DMS79 treated with DMSO at 0.1 percent for 48 hours (cell line): ENCODE results near the gene BPI.
"Not testable (repeated sequence)": the region's sequence is repeated elsewhere in the genome, so short reads cannot be mapped to it uniquely, and the experiment has no call there.

ENCODE experiments used
- DNase-seq: peaks from one replicate; lab custom pipeline; 2025; lab: John Stamatoyannopoulos, UW

The BPI gene

DNA sequence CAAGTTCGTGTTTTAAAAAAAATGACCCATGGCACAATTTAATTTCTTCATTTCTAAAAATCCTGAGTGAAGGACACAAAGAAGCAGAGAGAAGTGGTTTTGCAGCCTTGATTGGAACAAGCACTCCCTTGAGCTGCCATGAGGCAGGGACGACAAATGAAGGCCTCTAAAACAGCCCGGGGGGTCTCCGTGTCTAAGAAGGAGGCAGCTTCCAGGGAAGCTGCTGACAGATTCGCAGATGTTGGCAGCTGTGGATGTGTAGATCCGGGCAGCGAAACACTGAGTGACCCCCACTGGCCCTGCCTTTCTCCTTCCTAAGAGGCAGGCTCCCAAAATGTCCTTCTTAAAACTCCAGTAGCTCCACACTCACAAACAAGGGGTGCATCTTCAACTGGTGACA lies 32.8 kb downstream of the BPI start:
- DNase-seq: no peak

- DNase-seq: no peak
Observed at GRCh38 chr20:38337561-38338140, 33.7 kb downstream of the BPI start.

DNA sequence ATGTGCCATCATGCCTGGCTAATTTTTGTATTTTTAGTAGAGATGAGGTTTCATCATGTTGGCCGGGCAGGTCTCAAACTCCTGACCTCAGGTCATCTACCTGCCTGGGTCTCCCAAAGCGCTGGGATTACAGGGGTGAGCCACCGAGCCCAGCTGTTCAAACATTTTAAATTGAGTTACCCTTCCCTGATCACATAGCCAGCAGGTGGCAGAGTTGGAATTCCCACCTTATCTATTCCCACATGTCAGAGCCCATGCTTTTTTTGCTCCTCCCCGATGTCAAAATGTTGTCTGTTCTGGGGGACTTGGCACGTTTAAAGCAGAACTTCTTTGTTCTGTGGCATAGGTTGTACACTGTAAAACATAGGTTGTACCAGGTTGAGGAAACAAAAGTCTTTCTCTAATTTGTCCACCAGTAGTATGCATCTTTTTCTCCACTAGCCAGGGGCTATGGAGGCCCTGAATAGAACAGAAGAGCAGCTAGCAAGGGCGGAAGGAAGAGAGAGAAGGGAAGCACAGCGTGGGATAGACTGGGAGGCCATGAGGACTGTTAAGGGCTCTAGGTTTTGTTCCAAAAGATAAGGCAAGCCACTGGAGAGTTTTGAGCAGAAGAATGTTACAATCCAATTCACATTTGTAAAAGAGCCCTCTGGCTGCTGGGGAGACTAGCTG lies 35.0 kb downstream of the BPI start:
- no peak for DNase-seq

- not testable (repeated sequence) for DNase-seq
Observed at GRCh38 chr20:38339521-38339896, 35.6 kb downstream of the BPI start.

DNA sequence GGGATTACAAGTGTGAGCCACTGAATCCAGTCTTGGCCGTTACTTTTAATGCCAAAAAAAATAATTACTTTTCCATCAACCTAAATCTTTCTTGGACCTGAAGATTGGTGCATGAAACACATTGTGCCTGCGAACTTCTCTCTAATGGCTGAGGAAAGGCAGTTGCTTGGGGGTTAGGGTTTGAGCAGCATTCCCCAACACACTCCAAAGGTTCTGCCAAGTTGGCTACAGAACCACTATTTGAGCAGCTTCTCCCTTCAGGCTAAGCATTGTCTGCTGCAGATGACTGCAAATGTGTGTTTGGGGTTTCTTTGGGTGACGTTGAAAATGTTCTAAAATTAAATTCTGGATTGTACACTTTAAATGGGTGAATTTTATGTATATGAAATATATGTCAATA lies 36.0 kb downstream of the BPI start:
- DNase-seq: no peak

DNA sequence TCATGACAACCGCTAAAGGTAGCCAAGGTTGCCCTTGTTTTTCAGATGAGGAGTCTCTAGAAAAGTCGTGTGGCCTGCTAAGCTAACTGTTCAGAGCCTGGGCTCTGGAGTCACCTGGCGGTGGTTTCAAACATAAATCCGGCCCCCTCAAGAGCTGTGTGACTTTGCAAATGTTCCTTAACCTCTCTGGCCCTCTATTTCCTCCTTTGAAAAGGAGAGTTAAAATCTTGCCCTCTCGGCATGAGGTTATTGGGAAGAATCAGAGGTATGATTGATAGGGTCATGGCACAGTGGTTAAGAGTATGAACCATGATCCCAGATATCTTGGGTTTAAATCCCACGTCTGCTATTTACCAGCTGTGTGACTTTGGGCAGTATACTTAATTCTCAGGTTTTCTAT lies 36.7 kb downstream of the BPI start:
- no peak for DNase-seq

- no peak for DNase-seq
Observed at GRCh38 chr20:38342216-38342615, 38.3 kb downstream of the BPI start.

DNA sequence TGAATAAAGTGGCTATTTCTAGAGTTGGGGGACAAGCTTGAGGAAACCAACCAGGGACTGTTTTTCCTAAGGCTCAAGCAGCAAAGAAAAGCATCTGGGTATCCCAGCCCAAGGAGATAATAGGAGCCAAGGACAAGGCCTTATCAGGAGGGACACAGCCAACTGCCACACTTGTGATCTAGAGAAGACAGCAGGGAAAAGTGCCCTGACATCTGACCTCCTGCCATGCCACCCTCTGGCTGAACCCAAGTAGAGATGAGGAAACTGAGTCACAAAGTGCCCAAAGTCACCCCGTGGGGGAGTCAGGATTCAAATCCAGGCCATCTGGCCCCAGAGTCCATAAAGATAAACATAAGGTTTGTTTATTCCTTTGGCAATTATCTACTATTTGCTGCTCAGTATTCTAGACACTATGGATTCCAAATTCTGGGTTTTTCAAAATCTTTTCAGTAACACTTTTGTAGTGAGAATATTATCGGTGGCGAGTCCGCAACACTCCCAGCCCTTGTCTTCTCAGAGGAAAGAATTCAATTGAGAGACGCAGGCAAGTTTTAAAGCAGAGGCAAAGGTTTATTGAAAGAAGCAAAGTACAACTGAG lies 38.9 kb downstream of the BPI start:
- DNase-seq: no peak

DNA sequence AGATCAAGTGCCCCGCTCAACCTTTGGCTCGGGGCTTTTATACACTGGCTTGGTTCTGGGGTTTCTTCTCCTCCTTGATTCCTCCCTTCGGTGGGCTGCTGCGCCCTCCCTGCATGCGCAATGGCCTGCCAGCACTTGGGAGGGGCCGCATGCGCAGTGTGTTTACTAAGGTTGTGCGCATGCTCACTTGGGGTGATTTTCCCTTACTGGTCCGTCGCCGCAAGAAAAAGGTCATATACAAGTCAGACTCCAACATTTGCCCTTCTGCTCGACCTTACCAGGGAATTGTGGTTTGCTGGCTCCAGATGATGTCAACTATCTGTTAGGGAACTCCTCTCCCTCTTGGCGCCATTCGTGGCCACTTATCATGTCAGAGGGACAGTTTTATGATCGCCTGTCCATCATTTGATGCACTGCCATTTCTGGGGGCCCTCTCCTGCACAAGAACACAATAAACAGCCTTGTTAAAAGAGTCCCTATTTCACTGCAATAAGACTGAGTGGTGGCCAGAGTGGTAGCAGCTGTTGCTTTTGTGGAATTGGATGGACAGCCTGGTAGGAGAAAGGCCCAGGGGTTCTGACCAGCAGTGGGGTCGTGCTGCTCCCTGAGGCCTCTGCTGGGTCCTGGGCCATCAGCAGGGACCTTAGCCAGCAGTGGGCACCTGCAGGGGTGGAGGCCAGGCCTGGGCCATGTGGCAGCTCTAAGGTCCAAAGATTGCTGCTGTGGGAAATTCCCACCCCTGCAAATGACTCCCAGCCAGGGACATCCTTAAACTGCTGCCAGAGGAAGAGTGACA lies 39.6 kb downstream of the BPI start:
- DNase-seq: no peak

DNA sequence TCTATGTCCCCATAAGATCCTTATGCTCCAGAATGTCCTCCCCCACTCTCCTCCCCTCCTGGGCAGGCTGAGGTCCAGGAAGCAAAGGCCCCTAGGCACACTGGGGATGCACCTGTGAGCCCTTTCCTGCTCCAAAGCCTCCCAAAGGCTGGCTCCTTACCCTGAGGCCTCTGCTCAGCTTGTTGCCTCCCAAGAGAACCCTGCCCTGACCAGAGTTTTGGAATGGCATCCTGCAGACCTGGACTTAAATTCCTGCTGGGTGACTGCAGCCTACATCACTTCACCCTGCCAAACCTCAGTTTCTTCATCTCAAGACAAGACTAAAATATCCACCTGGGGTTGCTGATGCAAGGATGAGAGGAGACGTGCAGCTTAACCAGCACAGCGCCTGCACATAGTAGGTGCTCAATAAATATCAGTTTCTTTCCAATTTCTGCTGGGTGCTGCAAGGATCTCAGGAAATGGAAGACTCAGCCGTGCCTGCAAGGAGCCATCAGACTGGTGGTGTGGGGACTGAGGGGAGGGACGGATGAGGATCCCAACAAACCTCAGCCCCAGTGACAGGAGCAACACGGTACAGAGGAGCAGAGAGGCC lies 40.2 kb downstream of the BPI start:
- DNase-seq: no peak

GRCh38 chr20:38345643-38346042 lies 41.7 kb downstream of the BPI start:
- DNase-seq: no peak

DNA sequence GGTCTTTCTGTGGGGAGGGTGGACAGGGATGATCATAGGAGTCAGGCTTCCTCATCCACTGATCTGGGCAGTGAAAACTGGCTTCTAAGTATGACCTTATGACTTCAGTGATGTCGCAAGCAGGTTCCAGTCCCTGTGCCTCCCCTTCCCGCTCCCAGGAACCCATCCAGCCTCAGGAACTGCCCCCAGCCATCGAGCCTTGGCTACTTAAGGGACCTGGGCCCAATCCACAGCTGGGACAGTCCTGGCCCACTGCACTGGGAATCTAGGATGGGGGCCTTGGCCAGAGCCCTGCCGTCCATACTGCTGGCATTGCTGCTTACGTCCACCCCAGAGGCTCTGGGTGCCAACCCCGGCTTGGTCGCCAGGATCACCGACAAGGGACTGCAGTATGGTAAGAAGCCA lies 42.3 kb downstream of the BPI start, which contains the start of gene LBP:
TSS of gene LBP (plus strand) at position 236 of the 405 bp plus-strand sequence. CDS start at position 271, 35 bp downstream.
- no peak for DNase-seq

DNA sequence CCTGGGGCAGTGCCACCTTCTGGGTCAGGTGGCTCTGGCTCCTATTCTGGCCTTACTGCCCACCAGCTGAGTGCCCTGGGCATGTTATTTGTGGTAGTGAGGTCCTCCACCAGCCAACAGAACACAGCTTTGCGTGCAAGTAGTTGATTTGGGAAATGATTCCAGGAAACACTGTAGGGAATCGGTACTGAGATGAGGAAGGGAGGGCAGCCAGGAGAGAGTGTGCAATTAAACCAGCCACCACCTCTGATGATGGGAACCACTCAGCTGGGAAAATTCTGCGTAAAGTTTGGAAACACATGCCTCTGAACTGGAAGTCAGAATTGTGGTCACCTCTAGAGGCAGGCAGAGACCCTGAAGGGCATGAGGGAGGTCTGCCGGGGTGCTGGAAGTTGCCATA lies 42.8 kb downstream of the BPI start:
- DNase-seq: no peak

DNA sequence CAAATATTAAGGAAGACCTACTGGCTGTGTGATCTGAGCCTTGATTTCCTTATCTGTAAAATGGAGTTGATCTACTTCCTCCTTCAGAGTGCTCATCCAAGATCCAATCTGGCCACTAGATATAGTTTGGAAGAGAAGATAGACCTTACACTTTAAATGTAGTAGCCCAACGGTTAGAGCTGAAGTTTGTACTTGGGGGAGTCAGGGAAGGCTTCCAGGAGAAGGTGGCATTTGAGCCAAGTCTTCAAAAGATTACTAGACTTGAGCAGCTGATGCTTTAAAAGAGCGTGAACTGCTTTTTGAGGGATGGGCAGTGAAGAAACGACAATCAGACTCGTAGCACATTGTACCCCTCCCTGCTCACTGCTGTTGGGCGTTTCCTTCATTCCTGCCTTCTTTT lies 45.9 kb downstream of the BPI start:
- DNase-seq: no peak

DNA sequence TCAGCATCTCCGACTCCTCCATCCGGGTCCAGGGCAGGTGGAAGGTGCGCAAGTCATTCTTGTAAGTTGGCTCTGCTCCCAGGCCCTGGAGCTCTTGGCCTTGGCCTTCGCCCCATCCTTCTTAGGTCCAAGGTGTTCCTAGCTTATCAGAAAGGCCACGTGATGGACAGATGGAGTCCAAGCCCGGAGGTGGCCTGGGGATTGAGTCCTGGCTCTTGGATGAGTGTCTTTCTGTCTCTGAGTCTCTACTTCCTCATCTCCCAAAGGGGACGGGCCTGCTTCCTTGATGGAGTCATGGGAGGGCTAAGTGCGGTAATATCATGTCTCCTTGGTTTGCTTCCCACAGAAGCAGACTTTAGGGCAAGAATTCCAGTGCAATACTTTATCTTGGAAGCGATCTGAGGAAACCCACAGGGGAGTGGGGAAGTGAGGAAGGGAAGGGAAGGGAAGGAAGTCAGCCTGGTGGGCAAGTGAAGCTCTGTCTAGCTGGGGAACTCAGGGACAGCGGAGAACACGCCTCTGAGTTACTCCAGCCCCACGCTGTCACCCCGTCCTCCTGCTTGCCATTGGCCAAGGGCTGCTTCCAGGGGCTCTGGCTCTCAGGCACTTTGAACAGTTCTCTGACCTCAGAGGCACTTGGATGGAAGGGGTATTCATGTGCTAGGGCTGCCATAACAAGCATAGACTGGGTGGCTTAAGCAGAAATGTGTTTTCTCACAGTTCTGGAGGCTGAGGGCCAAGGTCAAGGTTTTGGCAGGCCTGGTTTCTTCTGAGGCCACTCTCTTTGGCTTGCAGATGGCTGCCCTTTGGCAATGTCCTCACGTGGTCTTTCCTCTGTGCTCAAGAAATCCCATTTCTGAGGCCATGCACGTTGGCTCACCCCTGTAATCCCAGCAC lies 47.2 kb downstream of the BPI start:
- DNase-seq: no peak

- no peak for DNase-seq
Observed at GRCh38 chr20:38353316-38353715, 49.4 kb downstream of the BPI start.

DNA sequence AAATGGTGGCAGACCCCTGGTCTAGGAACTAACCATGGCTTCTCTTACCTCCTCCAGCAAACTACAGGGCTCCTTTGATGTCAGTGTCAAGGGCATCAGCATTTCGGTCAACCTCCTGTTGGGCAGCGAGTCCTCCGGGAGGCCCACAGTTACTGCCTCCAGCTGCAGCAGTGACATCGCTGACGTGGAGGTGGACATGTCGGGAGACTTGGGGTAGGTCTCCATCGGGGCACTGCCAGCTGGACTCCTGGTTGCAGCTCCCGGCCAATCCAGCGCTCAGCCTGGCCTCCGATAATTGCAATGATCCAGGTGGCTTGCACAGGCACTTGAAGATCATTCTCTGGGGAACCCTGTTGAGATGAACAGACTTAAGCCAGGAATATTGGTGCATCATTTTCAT lies 50.3 kb downstream of the BPI start:
- DNase-seq: no peak

GRCh38 chr20:38355161-38356012 lies 51.4 kb downstream of the BPI start:
- DNase-seq: no peak

GRCh38 chr20:38357653-38358207 lies 53.8 kb downstream of the BPI start:
- no peak for DNase-seq

- no peak for DNase-seq
Observed at GRCh38 chr20:38358556-38358955, 54.6 kb downstream of the BPI start.
